GM11168 (cell line): ENCODE measurements around the gene MSH3.
"Not testable (repeated sequence)": the region's sequence is repeated elsewhere in the genome, so short reads cannot be mapped to it uniquely, and the experiment has no call there.

Source experiments
- in situ Hi-C: fragments of 300-500 bp; cut with MboI; formaldehyde crosslinking; loops from one replicate; pipeline ENCODE4 v1.12.0; 2022; ENCODE audit warnings: low sequenced_read_pairs; ENCODE audit not compliant: unreplicated experiment

MSH3 gene

DNA sequence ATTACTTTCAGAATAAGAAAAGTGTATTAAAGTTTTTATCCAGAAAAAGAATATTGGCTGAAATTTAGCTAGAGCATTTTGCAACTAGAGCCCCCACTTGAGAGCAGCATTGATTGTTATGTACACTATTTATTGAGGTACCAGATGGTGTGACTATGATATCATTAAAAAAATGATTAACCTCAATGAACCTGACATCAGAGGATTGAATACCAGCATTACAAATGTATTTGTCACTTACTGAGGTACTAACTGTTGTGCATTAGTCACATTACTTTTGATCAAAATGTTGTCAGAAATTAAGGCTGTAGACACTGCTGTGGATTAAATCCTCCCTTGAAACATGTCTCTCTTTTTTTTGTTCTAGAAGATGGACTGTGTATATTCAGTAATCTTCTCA lies 128.2 kb downstream of the MSH3 start:
- in situ Hi-C loops, result no loop called here

- in situ Hi-C loops, result not testable (repeated sequence)
These were observed 129.3 kb downstream of the MSH3 start for GRCh38 chr5:80783751-80784150.

DNA sequence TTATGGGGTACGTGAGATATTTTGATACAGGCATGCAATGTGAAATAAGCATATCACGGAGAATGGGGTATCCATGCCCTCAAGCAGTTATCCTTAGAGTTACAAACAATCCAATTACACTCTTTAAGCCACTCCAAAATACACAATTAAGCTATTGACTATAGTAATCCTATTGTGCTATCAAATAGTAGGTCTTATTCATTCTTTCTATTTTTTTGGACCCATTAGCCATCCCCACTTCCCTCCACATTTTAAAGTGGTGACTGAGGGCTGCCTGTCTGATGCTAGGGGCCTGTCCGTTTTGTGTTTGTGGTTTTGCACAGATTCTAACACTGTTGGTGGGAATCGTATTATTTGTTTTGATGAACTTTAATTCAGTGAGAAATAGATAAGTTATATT lies 130.0 kb downstream of the MSH3 start:
- in situ Hi-C loops, result no loop called here

- in situ Hi-C loops, result not testable (repeated sequence)
These were observed 135.0 kb downstream of the MSH3 start for GRCh38 chr5:80789319-80790016.

DNA sequence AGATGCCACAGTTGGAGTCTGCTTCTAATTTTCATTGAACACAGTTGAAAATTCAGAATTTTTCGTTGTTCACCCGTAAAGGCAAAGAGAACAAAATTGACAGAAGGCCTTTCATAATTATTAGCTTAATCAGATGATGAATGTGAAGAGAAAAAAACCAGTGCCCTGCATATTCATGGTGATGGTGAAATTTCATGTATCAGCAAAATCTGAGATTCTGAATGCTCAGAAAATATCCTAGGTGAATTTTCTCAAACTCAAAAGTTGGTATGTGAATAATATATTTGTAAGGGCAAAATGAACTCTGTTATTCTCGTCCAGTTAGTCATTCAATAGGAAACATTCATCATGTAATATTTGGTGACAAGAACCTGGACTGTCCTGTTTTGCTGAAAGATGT lies 136.2 kb downstream of the MSH3 start:
- in situ Hi-C loops, result no loop called here

DNA sequence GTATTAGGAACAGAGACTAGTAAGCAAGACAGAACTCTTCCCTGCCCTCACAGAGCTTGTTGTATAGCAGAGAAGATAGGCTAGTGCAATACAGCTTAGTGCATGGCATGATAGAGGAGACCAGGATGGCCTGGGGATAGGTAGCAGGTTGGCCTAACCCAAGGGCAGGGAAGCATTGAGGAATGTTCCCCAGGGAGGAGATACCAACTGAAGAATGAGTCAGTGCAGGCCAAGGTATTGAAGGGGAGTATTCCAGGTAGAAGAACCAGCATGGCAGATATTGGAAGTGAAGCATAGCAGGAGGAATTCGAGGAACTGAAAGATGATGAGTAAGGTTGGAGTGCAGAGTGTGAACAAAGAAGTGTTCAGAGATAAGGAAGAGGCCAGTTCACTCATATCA lies 138.9 kb downstream of the MSH3 start:
- in situ Hi-C loops, result no loop called here

- in situ Hi-C loops, result no loop called here
These were observed 142.4 kb downstream of the MSH3 start for GRCh38 chr5:80796846-80797245.

- in situ Hi-C loops, result no loop called here
These were observed 143.1 kb downstream of the MSH3 start for GRCh38 chr5:80797428-80798024.

DNA sequence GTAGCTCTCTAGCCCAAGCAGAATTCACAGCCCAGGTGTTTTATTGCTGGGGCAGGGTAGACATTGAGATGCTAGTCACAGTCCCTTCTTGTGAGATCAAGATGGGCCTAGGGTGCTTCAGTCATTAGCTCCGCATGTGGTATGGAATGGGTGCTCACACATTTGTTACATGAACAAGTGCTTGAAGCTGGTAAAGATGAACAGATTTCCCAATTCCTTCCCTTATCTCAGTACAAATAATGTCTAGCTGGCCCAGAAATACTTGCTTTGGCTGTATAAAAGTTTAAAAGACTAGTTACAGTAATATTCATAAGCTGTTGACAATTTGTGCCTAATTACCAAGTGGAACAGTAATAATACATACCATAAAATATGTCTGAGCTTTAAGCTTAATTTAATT lies 143.7 kb downstream of the MSH3 start:
- in situ Hi-C loops, result no loop called here

DNA sequence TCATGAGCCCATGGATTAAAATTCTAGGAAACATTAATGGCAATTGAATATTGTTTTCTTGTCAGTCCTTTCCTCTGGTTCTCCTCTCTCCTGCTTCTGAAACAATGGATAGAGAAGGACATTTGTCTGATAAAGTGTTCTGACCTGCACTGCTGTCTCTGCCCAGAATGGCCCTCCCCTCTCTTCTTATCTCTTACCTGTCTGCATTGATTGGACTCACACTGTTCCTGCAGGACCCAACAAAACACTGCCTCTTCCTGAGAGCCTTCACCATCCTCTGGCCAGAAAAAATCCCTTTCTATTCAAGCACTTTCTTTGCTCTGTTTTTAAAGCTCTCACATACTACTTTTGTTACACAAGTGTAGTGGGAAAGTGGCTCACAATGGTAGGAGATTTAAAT lies 144.2 kb downstream of the MSH3 start:
- in situ Hi-C loops, result no loop called here

DNA sequence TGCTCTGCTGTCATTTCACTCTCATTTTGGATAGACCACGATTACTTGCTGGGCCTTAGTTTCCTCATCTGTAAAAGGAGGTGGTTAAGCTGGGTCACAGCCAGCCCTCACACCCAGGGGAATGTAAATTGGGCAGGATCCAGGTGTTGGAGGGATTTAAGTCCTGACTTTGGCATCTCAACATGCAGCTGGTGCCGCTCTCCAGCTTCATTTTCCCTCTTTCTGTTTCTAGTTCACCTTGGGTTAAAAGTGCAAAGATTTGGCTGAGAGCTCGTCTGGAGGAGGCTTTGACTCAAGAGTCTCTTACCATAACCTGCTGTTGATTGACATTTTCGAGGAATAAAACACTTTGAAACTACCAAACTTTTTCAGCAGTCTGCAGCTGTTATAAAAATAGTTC lies 144.6 kb downstream of the MSH3 start:
- in situ Hi-C loops, result no loop called here

DNA sequence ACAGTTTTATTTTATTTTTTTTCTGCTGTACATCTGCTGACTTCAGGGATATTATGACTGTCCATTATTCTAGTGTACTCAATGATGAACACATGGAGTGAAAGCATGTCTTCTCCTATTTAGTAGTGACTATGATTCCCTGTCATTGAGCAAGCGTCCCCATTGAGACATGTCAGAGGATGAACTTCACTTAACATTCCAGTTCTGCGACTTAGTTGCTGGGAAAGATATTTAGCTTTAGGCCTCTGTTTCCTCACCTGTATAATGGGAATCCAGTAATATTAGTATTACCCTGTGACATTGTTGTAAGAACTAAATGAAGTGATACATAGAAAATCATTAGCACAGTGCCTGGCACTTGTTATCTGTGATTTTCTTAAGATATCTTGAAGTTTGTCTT lies 145.1 kb downstream of the MSH3 start:
- in situ Hi-C loops, result no loop called here

DNA sequence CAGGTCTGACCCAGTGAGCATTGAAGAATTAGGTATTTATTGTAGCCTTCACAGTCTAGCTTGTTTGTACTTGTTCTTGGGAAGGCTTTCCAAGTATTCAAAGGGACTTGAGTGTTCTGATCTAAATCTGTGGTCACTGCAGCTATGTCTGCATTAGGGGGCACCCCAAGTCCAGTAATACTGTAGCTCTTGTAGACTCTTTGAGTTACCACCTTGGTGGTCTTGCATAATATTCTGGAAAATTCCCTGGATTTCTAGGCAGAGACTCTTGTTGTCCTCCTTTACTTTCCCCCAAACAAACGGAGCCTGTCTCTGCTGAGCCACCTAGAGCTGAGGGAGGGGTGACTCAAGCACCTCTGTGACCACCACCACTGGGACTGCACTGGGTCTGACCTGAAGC lies 149.9 kb downstream of the MSH3 start:
- in situ Hi-C loops, result no loop called here

DNA sequence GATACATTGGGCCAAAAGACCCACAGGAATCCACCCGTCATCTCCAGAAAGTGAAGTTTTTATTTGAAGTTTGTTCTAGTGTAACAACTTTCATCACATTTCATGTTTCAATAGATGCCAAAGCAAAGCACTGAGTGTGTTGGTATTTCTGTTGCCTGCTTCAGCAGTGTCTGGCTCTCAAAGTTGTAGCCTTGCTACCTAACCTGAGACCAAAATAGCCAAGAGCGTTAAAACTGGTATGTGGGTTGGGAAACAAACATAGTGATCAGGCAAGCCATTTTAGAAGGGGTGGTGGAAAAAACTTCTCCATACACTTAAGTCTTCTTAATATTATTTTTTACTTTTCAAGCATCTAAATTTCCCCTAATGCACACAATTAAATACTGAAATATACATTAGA lies 150.6 kb downstream of the MSH3 start:
- in situ Hi-C loops, result no loop called here

- in situ Hi-C loops, result no loop called here
These were observed 152.5 kb downstream of the MSH3 start for GRCh38 chr5:80806929-80807328.

DNA sequence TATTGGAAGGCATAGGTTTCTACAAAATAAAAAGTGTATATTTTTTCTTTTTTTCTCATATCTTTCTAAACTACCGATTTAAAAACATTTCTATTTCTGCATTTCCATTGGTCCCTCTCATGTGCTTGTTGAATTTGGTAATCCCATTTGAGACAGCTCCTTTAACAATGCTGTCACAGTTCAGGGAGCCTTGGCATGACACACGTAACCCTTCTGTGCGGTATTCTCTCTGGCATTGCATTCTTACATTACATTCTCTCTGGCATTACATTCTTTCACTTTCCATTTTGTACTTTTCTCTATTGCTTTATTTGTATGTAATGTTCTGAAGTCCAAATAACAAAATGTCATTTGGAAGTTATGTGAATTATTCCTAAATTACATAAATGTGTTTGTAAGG lies 155.0 kb downstream of the MSH3 start:
- in situ Hi-C loops, result no loop called here

GRCh38 chr5:80810425-80810824 lies 156.0 kb downstream of the MSH3 start:
- in situ Hi-C loops, result no loop called here

DNA sequence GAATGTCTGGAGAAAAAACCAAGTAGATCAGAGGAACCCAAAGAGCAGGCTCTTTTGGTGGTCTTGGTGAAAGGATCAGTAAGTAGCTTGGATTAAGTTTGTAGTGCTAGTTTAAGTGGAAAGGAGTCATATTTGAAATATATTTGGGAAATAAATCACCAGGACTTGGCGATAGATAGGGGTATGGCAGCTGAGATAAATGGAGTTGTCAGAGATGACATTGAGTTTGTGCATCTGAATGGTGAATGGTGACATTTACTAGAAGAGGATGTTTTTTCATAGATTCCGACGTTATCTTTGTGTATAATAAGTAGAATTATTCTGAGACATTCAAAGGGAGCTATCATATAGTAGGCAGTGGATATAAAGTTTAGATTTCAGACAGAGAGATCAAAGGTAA lies 162.1 kb downstream of the MSH3 start:
- in situ Hi-C loops, result no loop called here

GRCh38 chr5:80820685-80821084 lies 166.2 kb downstream of the MSH3 start:
- in situ Hi-C loops, result no loop called here

DNA sequence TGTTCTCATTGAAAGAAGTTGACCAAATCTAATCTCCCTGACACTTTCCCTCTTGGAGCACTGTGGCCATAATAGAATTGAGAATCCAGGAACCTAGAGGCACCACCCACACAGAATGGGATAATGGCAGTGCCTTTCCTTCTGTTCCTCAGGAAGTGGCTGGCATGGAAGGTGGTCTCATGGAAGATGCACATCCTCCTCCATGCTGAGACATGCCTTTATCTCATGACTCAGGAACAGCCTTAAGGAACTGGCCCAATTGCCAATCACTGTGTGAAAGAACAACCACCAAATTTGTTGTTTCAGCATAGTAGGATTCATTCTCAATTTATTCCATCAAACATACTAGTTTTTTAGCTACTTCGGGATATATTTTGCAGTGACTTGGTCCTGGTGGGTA lies 168.2 kb downstream of the MSH3 start:
- in situ Hi-C loops, result no loop called here

DNA sequence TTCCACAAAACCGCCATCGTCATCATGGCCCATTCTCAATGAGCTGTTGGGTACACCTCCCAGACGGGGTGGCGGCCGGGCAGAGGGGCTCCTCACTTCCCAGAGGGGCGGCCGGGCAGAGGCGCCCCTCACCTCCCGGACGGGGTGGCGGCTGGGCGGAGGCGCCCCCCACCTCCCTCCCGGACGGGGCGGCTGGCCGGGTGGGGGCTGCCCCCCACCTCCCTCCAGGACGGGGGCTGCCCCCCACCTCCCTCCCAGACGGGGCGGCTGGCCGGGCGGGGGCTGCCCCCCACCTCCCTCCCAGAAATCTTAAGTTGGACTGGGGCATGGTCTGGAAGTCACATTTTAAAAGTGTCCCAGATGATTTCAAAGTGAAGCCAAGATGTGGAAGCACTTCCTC lies 169.7 kb downstream of the MSH3 start:
- in situ Hi-C loops, result not testable (repeated sequence)

GRCh38 chr5:80825786-80826460 lies 171.5 kb downstream of the MSH3 start:
- in situ Hi-C loops, result no loop called here
